B cell (primary cell): ENCODE measurements around the gene MAGEA11. TPM values are rescaled to one million over a fixed set of nuclear protein-coding genes. Genes with fewer than 3 reads are reported as not detected.

Experiments used
- ATAC-seq: fragments of 200-7000 bp; cut with Tn5 transposase; one replicate; pipeline ENCODE4 v1.10.0; 2021; ENCODE audit warnings: low read depth, mild to moderate bottlenecking, moderate number of reproducible peaks, moderate library complexity
- CTCF ChIA-PET: fragments of 350-600 bp; sonication (Branson Sonifier 250); formaldehyde crosslinking; loops from one replicate; lab custom pipeline; 2021; ENCODE audit warnings: antibody characterized with exemption, inconsistent platforms; lab: Charles Lee
- POLR2A ChIA-PET: fragments of 350-600 bp; sonication (Branson Sonifier 250); formaldehyde crosslinking; loops from one replicate; lab custom pipeline; 2021; ENCODE audit warnings: antibody characterized with exemption; lab: Charles Lee
- DNase-seq: peaks from one replicate; pipeline ENCODE4 v3.0.0; 2013
- H2AFZ ChIP-seq: 2 replicates; pipeline ENCODE4 v1.6.1; 2012; ENCODE audit warnings: mild to moderate bottlenecking, low read depth, low read length; ENCODE audit not compliant: insufficient read depth, poor library complexity, severe bottlenecking
- H3K27ac ChIP-seq, 2 donors: 1 replicate in 1 of 2; 2 replicates in 1 of 2; pipeline ENCODE4 v1.5.1; 2012 to 2013; ENCODE audit warnings: low read length in 2 of 2, mild to moderate bottlenecking in 2 of 2, moderate library complexity in 1 of 2
- H3K27me3 ChIP-seq, 4 experiments: fragments of 200-600 bp in 1 of 4; sonication (generic) in 1 of 4; replicated peaks in 1 of 4; 1 replicate in 2 of 4; 2 replicates in 2 of 4; pipeline versions ENCODE4 v1.6.1 to v1.7.0; 2013 to 2016; ENCODE audit warnings: low read length in 3 of 4, mild to moderate bottlenecking in 2 of 4, mixed read lengths in 1 of 4, moderate library complexity in 1 of 4; ENCODE audit not compliant: insufficient read depth in 4 of 4, control insufficient read depth in 3 of 4; ENCODE audit errors: control extremely low read depth in 1 of 4
- H3K36me3 ChIP-seq, 2 experiments: replicated peaks in 1 of 2; 1 replicate in 1 of 2; 2 replicates in 1 of 2; pipeline versions ENCODE4 v1.6.1 to v1.7.1; 2013; ENCODE audit warnings: low read length in 1 of 2; ENCODE audit not compliant: insufficient read depth in 2 of 2, control insufficient read depth in 1 of 2; ENCODE audit errors: control extremely low read depth in 1 of 2, extremely low read depth in 1 of 2
- H3K4me1 ChIP-seq, 2 donors: fragments of 200-600 bp in 1 of 2; sonication (generic) in 1 of 2; 1 replicate in 1 of 2; 2 replicates in 1 of 2; pipeline versions ENCODE4 v1.5.1 to v1.6.1; 2013 to 2017; ENCODE audit warnings: low read length in 2 of 2; ENCODE audit not compliant: control insufficient read depth in 2 of 2, insufficient read depth in 2 of 2
- H3K4me2 ChIP-seq: replicated peaks from 2 replicates; pipeline ENCODE3; 2012; ENCODE audit warnings: mild to moderate bottlenecking, low read depth, low read length; ENCODE audit not compliant: poor library complexity, severe bottlenecking
- H3K4me3 ChIP-seq, 5 experiments: fragments of 200-600 bp in 1 of 5; sonication (generic) in 1 of 5; 1 replicate in 3 of 5; 2 replicates in 2 of 5; pipeline versions ENCODE4 v1.5.1 to v1.7.0; 2011 to 2016; ENCODE audit warnings: low read length in 4 of 5, mild to moderate bottlenecking in 4 of 5, low read depth in 2 of 5, control low read depth in 1 of 5, moderate library complexity in 1 of 5; ENCODE audit not compliant: insufficient read depth in 1 of 5; ENCODE audit errors: control extremely low read depth in 1 of 5, extremely low read depth in 1 of 5
- H3K79me2 ChIP-seq: fragments of 200-600 bp; sonication (generic); one replicate; pipeline ENCODE4 v1.6.0; 2016; ENCODE audit warnings: low read length; ENCODE audit not compliant: control insufficient read depth, insufficient read depth
- H3K9ac ChIP-seq: fragments of 200-600 bp; sonication (generic); 2 replicates; pipeline ENCODE4 v1.6.1; 2017; ENCODE audit warnings: mild to moderate bottlenecking, low read length, moderate library complexity
- H3K9me3 ChIP-seq, 3 donors: one replicate each; pipeline versions ENCODE4 v1.6.1 to v1.7.1; 2013; ENCODE audit warnings: low read length in 2 of 3; ENCODE audit not compliant: control insufficient read depth in 2 of 3, insufficient read depth in 1 of 3; ENCODE audit errors: control extremely low read depth in 1 of 3
- H4K20me1 ChIP-seq: 2 replicates; pipeline ENCODE4 v1.6.0; 2012; ENCODE audit warnings: mild to moderate bottlenecking, low read length; ENCODE audit not compliant: insufficient read depth, control insufficient read depth, poor library complexity, severe bottlenecking
- H3K27ac Mint-ChIP-seq: one replicate; pipeline ENCODE4 v1.8.0; 2021; ENCODE audit warnings: mixed read lengths
- H3K27me3 Mint-ChIP-seq: one replicate; pipeline ENCODE4 v1.8.0; 2021; ENCODE audit warnings: mixed read lengths
- H3K4me1 Mint-ChIP-seq: one replicate; pipeline ENCODE4 v1.8.0; 2021; ENCODE audit warnings: mixed read lengths
- H3K4me3 Mint-ChIP-seq: one replicate; pipeline ENCODE4 v1.8.0; 2021; ENCODE audit warnings: mixed read lengths
- H3K9me3 Mint-ChIP-seq: one replicate; pipeline ENCODE4 v1.8.0; 2022; ENCODE audit warnings: mixed read lengths; ENCODE audit not compliant: insufficient read depth
- EZH2 ChIP-seq: IDR thresholded peaks from 2 replicates; pipeline ENCODE4 v1.6.1; 2012; ENCODE audit warnings: borderline replicate concordance, low read depth, mild to moderate bottlenecking, moderate library complexity, low read length; ENCODE audit not compliant: insufficient read depth, poor library complexity, severe bottlenecking
- WGBS: methylation state at CpG from one replicate; pipeline ENCODE4 v1.1.5; 2013; ENCODE audit warnings: missing lambda C conversion rate; ENCODE audit not compliant: insufficient coverage; 5-methylcytosine and 5-hydroxymethylcytosine counted together
- intact Hi-C: fragments of 100-400 bp; cut with micrococcal nuclease; formaldehyde crosslinking; loops from one replicate; pipeline ENCODE4 v1.10.0; 2022
- polyA plus RNA-seq: library from polyadenylated mRNA; depleted of rRNA; stranded (reverse); fragments of >200 nt; gene quantifications from 2 replicates; pipeline ENCODE4 v1.2.3, GENCODE V29; 2012
- total RNA-seq, 2 donors: library from RNA; stranded (reverse); fragments of 120-200 nt in 1 of 2; gene quantifications; 1 replicate in 1 of 2; 2 replicates in 1 of 2; pipeline versions ENCODE4 v1.2.3 to v1.2.4, GENCODE V29; 2013 to 2022
- TF ChIP-seq, protein P1 (sequence below): fragments of 200-600 bp; IDR thresholded peaks from one replicate; pipeline ENCODE4 v1.8.0; 2022; ENCODE audit warnings: antibody characterized with exemption, mild to moderate bottlenecking

The MAGEA11 gene
- total and polyA plus RNA-seq, 2 donors (not counting 1 experiment from before 2014, with no cell fraction given) = not detected

DNA sequence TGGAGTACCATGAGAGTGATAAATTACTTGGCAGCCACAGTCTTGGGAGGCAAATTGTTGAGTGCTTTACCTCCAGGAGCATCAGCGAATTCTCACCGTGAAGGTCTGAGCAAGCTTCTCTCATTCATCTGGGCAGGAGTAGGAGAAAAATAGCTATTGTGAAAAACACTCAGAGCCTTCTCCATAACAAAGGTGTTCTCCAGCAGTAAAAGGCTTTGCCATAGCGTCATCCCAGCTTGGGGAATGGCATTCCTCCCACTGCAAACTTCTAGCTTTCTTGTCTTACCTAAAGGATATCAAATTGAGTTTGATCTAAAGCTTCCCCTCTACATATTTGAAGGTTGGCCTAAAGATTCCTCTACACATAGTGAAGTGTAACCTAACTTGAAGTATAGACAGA lies 29.8 kb upstream of the MAGEA11 start:
- Histone ChIP-seq H3K4me3 (no peak overlapping the region), H4K20me1 (no peaks in the 10 kb centered on the region), H2AFZ (no peak overlapping the region), H3K79me2 (no peaks in the 10 kb centered on the region), H3K27ac (no peak overlapping the region), H3K9ac (no peak overlapping the region), H3K4me2 (no peak overlapping the region), H3K36me3 (no peaks in the 10 kb centered on the region), H3K9me3 (no peaks in the 10 kb centered on the region), H3K4me1 (no peaks in the 10 kb centered on the region), H3K27me3 (no peaks in the 10 kb centered on the region)
- POLR2A ChIA-PET = no interaction called here
- DNase-seq = no peak
- H3K4me1 Mint-ChIP-seq = no peaks in the 10 kb centered on the region
- CTCF ChIA-PET = no interaction called here
- TF ChIP-seq EZH2 = no peak
- H3K27me3 Mint-ChIP-seq = no peaks in the 10 kb centered on the region
- H3K27ac Mint-ChIP-seq = no peak overlapping the region
- no peaks in the 10 kb centered on the region for H3K9me3 Mint-ChIP-seq
- intact Hi-C loops = no loop called here
- no peak overlapping the region for H3K4me3 Mint-ChIP-seq
- ATAC-seq = no peak
- no CpG with 5 or more reads among the region's 3 CpGs for WGBS

DNA sequence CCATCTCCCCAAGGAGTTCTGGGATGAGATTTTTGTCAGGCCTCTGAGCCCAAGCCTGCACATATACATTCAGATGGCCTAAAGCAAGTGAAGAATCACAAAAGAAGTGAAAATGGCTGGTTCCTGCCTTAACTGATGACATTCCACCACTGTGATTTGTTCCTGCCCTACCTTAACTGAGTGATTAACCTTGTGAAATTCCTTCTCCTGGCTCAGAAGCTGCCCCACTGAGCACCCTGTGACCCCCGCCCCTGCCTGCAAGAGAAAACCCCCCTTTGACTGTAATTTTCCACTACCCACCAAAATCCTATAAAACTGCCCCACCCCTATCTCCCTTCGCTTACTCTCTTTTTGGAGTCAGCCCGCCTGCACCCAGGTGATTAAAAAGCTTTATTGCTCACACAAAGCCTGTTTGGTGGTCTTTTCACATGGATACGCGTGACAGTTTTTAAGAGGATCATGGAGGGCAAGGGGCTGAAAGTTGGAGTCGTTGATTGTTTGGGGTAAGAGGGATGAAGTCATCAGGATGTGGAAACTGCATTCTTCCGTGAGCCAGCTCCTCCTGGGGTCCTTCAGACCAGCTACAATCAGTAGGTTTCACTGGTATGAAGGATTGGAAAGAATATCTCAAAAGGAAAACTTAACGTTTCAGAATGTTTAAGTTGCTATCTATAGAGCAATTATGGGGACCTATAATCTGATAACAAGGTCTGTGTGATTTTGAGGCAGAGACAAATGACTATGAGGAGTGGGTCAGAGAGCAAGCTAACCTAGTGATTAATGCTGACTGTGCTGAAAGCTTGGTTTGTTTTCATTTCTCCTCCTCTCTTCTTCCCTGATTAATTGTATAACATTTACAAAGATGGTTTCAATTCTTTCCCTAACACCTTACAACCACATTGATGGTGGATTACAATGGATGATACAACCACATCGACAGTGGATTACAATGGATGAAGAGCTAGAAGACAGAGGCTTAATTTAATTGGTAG lies 28.6 kb upstream of the MAGEA11 start:
- no peak overlapping the region for H3K9ac ChIP-seq
- no peaks in the 10 kb centered on the region for H3K4me1 Mint-ChIP-seq
- no peak overlapping the region for H3K4me3 ChIP-seq
- WGBS = 68% methylated on average over 5 of the region's 9 CpGs
- ChIA-PET CTCF (no interaction called here), POLR2A (no interaction called here)
- H3K27me3 ChIP-seq = no peaks in the 10 kb centered on the region
- intact Hi-C loops = no loop called here
- ATAC-seq = no peak
- no peak overlapping the region for H3K4me3 Mint-ChIP-seq
- H3K36me3 ChIP-seq = no peaks in the 10 kb centered on the region
- no peak overlapping the region for H2AFZ ChIP-seq
- TF ChIP-seq, protein P1, sequence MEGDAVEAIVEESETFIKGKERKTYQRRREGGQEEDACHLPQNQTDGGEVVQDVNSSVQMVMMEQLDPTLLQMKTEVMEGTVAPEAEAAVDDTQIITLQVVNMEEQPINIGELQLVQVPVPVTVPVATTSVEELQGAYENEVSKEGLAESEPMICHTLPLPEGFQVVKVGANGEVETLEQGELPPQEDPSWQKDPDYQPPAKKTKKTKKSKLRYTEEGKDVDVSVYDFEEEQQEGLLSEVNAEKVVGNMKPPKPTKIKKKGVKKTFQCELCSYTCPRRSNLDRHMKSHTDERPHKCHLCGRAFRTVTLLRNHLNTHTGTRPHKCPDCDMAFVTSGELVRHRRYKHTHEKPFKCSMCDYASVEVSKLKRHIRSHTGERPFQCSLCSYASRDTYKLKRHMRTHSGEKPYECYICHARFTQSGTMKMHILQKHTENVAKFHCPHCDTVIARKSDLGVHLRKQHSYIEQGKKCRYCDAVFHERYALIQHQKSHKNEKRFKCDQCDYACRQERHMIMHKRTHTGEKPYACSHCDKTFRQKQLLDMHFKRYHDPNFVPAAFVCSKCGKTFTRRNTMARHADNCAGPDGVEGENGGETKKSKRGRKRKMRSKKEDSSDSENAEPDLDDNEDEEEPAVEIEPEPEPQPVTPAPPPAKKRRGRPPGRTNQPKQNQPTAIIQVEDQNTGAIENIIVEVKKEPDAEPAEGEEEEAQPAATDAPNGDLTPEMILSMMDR = no peak
- no peak for TF ChIP-seq EZH2
- H3K27ac ChIP-seq = no peak overlapping the region
- H3K9me3 ChIP-seq = no peaks in the 10 kb centered on the region
- H3K27ac Mint-ChIP-seq = no peak overlapping the region
- H3K4me2 ChIP-seq = no peak overlapping the region
- no peaks in the 10 kb centered on the region for H4K20me1 ChIP-seq
- H3K9me3 Mint-ChIP-seq = no peaks in the 10 kb centered on the region
- no peaks in the 10 kb centered on the region for H3K27me3 Mint-ChIP-seq
- H3K79me2 ChIP-seq = no peaks in the 10 kb centered on the region
- no peak for DNase-seq
- no peaks in the 10 kb centered on the region for H3K4me1 ChIP-seq
